ENCODE measurements around the gene DGKG. TPM values are rescaled to one million over a fixed set of nuclear protein-coding genes. Genes with fewer than 3 reads are reported as not detected.

The DGKG gene
- total and polyA plus RNA-seq, 4 donors: 0.84 to 7.8 (median 1.7) TPM

- TF ChIP-seq, protein P1, sequence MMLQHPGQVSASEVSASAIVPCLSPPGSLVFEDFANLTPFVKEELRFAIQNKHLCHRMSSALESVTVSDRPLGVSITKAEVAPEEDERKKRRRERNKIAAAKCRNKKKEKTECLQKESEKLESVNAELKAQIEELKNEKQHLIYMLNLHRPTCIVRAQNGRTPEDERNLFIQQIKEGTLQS (IDR thresholded peaks at IDR 0.05): no peak
- TF ChIP-seq HNF4A (conservative IDR thresholded peaks at IDR 0.05): no peak
- no peaks in the 10 kb centered on the region for H3K4me1 ChIP-seq (ENCODE audit: control insufficient read depth in 4 of 4, insufficient read depth in 4 of 4, low read length in 3 of 4)
- no peak overlapping the region for H3K9ac ChIP-seq (ENCODE audit: low read depth in 1 of 2, low read length in 2 of 2)
- no peaks in the 10 kb centered on the region for H3K36me3 ChIP-seq (ENCODE audit: control insufficient read depth in 4 of 4, insufficient read depth in 3 of 4, low read depth in 1 of 4, low read length in 3 of 4)
- H3K4me3 ChIP-seq (ENCODE audit: low read depth in 1 of 3, low read length in 3 of 3): no peak overlapping the region
- H3K27ac ChIP-seq (ENCODE audit: low read depth in 1 of 2, low read length in 2 of 2): no peak overlapping the region
- H3K9me3 ChIP-seq (ENCODE audit: control insufficient read depth in 4 of 4, low read length in 3 of 4): no peaks in the 10 kb centered on the region
- H3K27me3 ChIP-seq (ENCODE audit: control insufficient read depth in 4 of 4, insufficient read depth in 4 of 4, low read length in 3 of 4): no peaks in the 10 kb centered on the region
- 80% methylated on average over 4 of the region's 4 CpGs for WGBS
- DNase-seq (ENCODE audit: low spot score): no peak
Observed at GRCh38 chr3:186320862-186321568, 41.0 kb downstream of the DGKG start.

GRCh38 chr3:186319945-186320344 lies 42.1 kb downstream of the DGKG start:
- 88% methylated on average over 7 of the region's 7 CpGs for WGBS
- TF ChIP-seq, protein P2, sequence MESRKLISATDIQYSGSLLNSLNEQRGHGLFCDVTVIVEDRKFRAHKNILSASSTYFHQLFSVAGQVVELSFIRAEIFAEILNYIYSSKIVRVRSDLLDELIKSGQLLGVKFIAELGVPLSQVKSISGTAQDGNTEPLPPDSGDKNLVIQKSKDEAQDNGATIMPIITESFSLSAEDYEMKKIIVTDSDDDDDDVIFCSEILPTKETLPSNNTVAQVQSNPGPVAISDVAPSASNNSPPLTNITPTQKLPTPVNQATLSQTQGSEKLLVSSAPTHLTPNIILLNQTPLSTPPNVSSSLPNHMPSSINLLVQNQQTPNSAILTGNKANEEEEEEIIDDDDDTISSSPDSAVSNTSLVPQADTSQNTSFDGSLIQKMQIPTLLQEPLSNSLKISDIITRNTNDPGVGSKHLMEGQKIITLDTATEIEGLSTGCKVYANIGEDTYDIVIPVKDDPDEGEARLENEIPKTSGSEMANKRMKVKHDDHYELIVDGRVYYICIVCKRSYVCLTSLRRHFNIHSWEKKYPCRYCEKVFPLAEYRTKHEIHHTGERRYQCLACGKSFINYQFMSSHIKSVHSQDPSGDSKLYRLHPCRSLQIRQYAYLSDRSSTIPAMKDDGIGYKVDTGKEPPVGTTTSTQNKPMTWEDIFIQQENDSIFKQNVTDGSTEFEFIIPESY (IDR thresholded peaks at IDR 0.05): no peak
- no peak for TF ChIP-seq GABPA (IDR thresholded peaks at IDR 0.05 in 1 of 2, conservative IDR thresholded peaks at IDR 0.05 in 1 of 2)
- no peak for TF ChIP-seq FOXA2 (IDR thresholded peaks at IDR 0.05)
- TF ChIP-seq MAX (IDR thresholded peaks at IDR 0.05): no peak
- TF ChIP-seq RXRA (IDR thresholded peaks at IDR 0.05): no peak
- TF ChIP-seq, protein P1 (IDR thresholded peaks at IDR 0.05): no peak
- no peak for TF ChIP-seq HNF4A (conservative IDR thresholded peaks at IDR 0.05)
- no peak for TF ChIP-seq HNF4G (IDR thresholded peaks at IDR 0.05)
- TF ChIP-seq, protein P3, sequence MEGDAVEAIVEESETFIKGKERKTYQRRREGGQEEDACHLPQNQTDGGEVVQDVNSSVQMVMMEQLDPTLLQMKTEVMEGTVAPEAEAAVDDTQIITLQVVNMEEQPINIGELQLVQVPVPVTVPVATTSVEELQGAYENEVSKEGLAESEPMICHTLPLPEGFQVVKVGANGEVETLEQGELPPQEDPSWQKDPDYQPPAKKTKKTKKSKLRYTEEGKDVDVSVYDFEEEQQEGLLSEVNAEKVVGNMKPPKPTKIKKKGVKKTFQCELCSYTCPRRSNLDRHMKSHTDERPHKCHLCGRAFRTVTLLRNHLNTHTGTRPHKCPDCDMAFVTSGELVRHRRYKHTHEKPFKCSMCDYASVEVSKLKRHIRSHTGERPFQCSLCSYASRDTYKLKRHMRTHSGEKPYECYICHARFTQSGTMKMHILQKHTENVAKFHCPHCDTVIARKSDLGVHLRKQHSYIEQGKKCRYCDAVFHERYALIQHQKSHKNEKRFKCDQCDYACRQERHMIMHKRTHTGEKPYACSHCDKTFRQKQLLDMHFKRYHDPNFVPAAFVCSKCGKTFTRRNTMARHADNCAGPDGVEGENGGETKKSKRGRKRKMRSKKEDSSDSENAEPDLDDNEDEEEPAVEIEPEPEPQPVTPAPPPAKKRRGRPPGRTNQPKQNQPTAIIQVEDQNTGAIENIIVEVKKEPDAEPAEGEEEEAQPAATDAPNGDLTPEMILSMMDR (IDR thresholded peaks at IDR 0.05; ENCODE audit: low read depth, low read length, missing input control): no peak
- Histone ChIP-seq H3K36me3 (ENCODE audit: control insufficient read depth in 4 of 4, insufficient read depth in 3 of 4, low read depth in 1 of 4, low read length in 3 of 4) (no peaks in the 10 kb centered on the region), H3K9me3 (ENCODE audit: control insufficient read depth in 4 of 4, low read length in 3 of 4) (no peaks in the 10 kb centered on the region), H3K4me1 (ENCODE audit: control insufficient read depth in 4 of 4, insufficient read depth in 4 of 4, low read length in 3 of 4) (no peaks in the 10 kb centered on the region), H3K27me3 (ENCODE audit: control insufficient read depth in 4 of 4, insufficient read depth in 4 of 4, low read length in 3 of 4) (no peaks in the 10 kb centered on the region), H3K4me3 (ENCODE audit: low read depth in 1 of 3, low read length in 3 of 3) (no peak overlapping the region), H3K27ac (ENCODE audit: low read depth in 1 of 2, low read length in 2 of 2) (no peak overlapping the region), H3K9ac (ENCODE audit: low read depth in 1 of 2, low read length in 2 of 2) (no peak overlapping the region)
- DNase-seq (ENCODE audit: low spot score): no peak

DNA sequence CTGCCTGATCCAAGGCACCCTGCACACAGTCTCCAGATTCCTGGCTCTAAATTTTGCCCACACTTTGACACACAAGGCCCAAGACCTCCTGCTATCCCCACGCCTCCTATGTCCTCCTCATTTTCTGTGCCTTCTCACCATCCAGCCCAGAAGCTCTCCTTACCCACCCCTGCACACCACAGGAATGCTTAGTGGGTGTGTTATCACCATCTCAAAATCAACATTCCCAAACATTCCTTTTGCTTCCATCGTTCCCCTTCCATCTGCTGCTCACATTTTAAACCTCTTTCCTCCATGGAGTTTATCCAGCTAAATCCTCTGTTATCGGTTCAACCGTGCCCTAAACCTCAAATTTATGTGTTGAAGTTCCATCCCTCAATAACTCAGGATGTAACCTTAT lies 43.9 kb downstream of the DGKG start:
- 84% methylated on average over 4 of the region's 4 CpGs for WGBS
- DNase-seq (ENCODE audit: low spot score): no peak
- no peaks in the 10 kb centered on the region for H3K9me3 ChIP-seq (ENCODE audit: control insufficient read depth in 4 of 4, low read length in 3 of 4)
- H3K4me1 ChIP-seq (ENCODE audit: control insufficient read depth in 4 of 4, insufficient read depth in 4 of 4, low read length in 3 of 4): no peaks in the 10 kb centered on the region
- no peaks in the 10 kb centered on the region for H3K27me3 ChIP-seq (ENCODE audit: control insufficient read depth in 4 of 4, insufficient read depth in 4 of 4, low read length in 3 of 4)
- no peak overlapping the region for H3K9ac ChIP-seq (ENCODE audit: low read depth in 1 of 2, low read length in 2 of 2)
- no peak overlapping the region for H3K27ac ChIP-seq (ENCODE audit: low read depth in 1 of 2, low read length in 2 of 2)
- no peak overlapping the region for H3K4me3 ChIP-seq (ENCODE audit: low read depth in 1 of 3, low read length in 3 of 3)
- H3K36me3 ChIP-seq (ENCODE audit: control insufficient read depth in 4 of 4, insufficient read depth in 3 of 4, low read depth in 1 of 4, low read length in 3 of 4): no peaks in the 10 kb centered on the region
- TF ChIP-seq, protein P2 (IDR thresholded peaks at IDR 0.05): no peak
- TF ChIP-seq RXRA (IDR thresholded peaks at IDR 0.05) (no peak), GABPA (IDR thresholded peaks at IDR 0.05 in 1 of 2, conservative IDR thresholded peaks at IDR 0.05 in 1 of 2) (no peak), HNF4A (conservative IDR thresholded peaks at IDR 0.05) (no peak), YY1 (IDR thresholded peaks at IDR 0.05) (no peak), HNF4G (IDR thresholded peaks at IDR 0.05) (no peak), FOXA1 (IDR thresholded peaks at IDR 0.05) (no peak), SP1 (IDR thresholded peaks at IDR 0.05) (no peak), RAD21 (IDR thresholded peaks at IDR 0.05) (no peak), NR2F2 (IDR thresholded peaks at IDR 0.05) (no peak), TAF1 (conservative IDR thresholded peaks at IDR 0.05) (no peak), EGR1 (IDR thresholded peaks at IDR 0.05; ENCODE audit: low read depth in 2 of 2) (no peak)
- TF ChIP-seq, protein P3 (IDR thresholded peaks at IDR 0.05; ENCODE audit: low read depth, low read length, missing input control): no peak

Data from liver (tissue), 9 donors.